HG02870 (cell line): ENCODE data around the gene RCSD1.

ENCODE experiments used
- ATAC-seq: cut with Tn5 transposase; IDR thresholded peaks from one replicate; pipeline ENCODE4 v1.9.1; 2021; ENCODE audit warnings: mild to moderate bottlenecking, moderate library complexity; ENCODE audit not compliant: unreplicated experiment

RCSD1 gene

DNA sequence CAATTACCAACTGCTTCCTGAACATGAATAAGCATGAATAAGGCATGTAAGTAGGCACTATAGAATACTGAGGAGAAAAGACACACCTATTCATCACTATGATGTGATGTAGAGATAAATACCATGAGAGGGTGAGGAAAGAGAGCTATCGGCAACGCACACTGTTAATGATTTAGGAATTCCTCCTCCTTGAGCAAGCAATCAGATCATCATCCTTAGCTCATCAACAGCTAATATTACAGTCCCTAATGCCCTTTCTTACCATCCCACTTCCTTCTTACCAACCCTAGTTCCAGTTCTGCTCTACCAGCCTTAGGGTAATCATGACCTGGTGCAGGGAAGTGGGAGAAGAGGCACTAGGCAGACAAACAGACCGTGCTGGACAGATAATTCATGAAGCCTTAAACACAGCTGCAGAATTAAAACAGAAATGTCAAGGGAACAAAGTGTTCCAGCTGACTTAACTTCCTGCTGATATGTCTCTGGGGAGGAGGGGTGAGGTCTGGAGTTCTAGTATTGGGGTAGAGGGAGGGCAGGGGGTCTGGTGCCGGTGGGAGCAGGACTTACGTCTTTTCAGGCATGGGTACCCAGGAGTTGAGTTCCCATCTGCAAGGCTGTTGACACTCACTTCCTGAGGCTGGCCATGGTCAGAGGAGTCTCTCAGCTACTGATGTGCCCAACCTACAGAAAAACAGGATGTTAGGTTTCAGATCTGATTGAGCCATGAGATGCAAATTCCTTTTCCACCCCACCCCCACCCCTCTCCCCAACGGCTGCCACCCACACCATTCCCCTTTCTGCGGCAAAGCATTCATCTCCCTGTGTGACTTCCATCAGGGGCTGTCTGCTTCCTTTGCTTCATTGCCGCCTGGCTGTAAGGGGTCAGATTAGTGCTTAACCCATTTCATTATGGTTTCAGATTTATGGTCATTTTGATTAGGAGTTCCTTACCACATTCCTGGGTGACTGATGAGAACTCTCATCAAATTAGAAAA, 12.6 kb upstream of the RCSD1 start:
- no peak for ATAC-seq

GRCh38 chr1:167618366-167618765, 11.7 kb upstream of the RCSD1 start:
- no peak for ATAC-seq

- ATAC-seq: no peak
Measured at GRCh38 chr1:167618789-167619188, 11.2 kb upstream of the RCSD1 start.

DNA sequence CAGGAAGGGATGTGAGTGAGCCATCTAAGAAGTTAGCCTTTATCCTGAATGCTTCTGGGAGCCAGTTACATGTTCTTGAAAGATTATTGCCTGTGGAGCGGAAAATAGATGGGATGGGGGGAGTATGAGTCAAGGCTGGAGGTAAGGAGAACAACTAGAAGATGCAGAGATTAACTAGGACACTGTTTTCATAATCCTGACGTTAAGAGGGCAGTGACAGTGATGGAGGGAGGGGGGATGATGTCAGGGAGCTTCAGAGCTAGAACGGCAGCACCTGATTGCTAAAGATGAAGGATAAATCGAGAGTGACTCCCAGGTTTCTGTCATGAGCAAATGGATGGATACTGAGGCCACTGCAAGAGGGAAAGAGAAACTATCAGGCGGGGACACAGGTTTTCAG, 10.0 kb upstream of the RCSD1 start:
- ATAC-seq: no peak

- no peak for ATAC-seq
Measured at GRCh38 chr1:167621780-167622313, 8.2 kb upstream of the RCSD1 start.

- no peak for ATAC-seq
Measured at GRCh38 chr1:167623951-167624350, 6.1 kb upstream of the RCSD1 start.

GRCh38 chr1:167625040-167625823, 4.8 kb upstream of the RCSD1 start:
- ATAC-seq: no peak

GRCh38 chr1:167627615-167627864, 2.5 kb upstream of the RCSD1 start:
- peak; percentile 12 for ATAC-seq

- ATAC-seq: peak; percentile 65
Measured at GRCh38 chr1:167627865-167628641, 2.0 kb upstream of the RCSD1 start.

DNA sequence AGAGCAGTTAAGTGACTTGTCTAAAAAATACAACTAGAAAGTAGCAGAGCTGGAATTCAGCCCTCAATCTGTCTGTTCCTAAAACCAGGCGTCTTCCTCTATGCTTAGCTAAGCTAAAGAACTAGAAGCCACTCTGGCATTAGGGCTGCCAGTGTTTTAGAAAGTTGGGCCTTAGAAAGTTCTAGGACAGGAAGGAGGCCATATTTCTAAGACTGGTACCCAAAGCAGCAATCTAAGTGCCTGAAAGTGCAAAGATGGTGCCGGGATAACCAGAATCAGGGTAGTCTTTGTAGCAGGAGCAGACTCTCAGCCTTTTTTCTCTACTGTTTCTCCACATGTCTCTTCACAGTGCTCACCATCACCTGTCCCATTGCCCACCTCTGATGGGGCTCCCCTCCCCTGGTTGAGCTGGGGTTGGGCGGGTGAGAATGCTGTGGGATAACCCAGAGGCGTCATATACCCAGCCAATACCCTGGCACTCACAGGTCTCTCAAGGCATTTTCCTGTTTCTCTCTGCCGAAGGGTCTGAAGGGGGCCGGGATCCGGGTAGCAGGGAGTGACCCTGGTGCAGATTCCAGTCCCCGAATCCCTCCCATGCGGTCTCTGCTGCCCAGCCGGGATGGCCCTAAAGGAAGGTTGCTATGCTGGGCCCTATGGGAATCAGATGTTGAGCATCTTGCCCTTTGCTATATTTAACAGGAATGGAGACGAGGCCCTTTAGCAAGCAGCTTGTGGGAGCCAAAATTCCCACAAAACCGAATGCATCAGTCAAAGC, 1.1 kb upstream of the RCSD1 start:
- ATAC-seq: no peak

DNA sequence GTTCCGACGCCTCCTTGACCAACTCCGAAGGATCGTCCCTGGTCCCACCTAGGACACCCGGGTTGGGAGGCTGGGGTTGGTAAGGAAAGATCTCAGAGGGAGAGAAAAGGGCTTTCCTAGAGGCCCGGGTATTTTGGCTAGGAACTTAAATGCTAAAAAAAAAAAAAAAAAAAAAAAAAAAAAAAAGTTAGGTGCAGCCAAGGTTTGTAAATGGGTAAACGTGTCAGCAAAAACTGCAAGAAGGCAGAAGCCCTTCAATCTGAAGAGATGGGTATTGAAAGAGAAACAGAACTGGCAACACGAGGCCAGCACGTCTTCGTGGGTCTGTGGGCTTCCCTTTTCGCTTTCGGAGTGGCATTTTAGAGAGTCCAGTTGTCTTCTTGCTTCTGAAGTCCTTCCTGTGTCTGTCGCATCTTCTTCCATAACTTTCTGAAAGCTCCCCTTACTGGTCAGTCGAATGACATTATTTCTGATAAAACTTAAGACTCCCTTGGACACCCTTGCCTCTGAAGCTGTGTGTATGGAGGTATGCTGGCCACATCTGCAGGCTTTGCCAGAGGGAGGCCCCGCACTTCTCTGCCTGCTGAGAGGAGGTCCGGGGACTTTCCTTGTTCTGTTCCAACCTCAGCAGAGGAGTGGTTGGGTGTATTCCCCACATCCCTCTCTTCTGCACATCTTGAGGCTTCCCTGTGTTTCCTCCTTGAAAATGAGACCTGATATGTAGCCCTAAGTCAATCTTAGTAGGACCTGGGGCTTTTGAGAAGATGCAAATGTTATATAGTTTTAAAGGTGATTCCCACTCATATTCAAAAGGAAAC, 745 bp downstream of the RCSD1 start:
- peak; percentile 27 for ATAC-seq

DNA sequence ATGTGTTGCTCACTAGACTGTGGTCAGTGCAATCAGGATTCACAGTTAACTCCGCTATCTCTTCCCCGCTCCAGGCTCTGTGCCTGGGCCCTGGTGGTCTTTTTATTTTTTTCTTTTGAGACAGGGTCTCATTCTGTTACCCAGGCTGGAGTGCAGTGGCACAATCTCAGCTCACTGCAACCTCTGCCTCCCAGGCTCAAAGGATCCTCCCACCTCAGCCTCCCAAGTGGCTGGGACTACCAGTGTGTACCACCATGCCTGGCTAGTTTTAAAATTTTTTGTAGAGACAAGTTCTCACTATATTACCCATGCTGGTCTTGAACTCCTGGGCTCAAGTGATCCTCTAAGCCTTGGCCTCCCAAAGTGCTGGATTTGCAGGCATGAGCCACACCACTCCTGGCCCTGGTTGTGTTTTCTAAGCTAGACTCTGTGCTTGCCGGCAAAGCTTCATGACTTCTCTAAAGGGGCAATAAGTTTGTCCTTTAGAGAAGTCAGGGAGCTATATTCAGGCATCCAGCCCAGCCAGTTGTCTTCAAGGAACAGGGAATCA, 1.4 kb downstream of the RCSD1 start:
- no peak for ATAC-seq

- no peak for ATAC-seq
Measured at GRCh38 chr1:167631936-167632614, 2.0 kb downstream of the RCSD1 start.

GRCh38 chr1:167633258-167633944, 3.4 kb downstream of the RCSD1 start:
- no peak for ATAC-seq

GRCh38 chr1:167634435-167634834, 4.4 kb downstream of the RCSD1 start:
- no peak for ATAC-seq

DNA sequence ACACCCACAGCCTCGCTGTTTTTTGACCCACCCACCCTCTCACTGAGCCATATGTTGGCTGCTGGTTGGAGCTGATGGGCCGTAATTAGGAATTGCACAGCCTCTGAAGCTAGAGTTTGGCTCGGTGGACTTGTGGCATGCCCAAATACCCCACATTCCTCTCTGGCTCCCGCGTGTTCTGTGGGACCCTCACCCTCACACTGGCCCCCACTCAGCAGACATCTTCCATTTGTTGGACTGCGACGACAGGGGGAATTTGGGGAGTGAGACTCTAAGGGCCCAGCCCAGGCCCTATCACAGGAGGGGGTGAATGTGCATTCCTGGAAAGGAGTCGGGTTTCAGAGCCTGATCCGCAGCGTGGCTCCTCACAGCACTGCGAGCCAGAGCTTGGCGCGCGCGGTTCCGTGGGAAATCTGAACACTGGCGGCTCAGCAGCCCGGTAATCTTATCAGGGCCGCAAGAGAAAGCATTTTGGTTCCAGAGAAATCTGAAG, 5.2 kb downstream of the RCSD1 start:
- no peak for ATAC-seq

DNA sequence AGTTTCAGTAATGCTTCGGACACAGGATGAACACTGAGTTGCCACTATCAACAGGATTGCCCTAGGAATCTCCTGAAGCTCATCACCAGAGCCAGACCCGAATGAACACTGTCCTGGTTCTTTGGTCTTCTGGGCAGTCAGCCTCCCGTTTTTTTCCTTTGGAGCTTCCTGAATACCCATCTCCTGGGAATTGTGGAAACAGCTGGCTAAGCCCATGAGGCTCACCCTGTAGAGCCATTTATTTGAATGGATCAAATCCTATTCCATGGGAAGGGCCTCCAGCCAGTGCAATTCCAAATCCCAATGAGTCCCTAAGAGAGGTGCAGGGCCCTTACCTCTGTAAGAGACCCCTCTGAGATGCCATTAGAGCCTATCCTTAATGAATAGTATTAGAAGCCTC, 5.9 kb downstream of the RCSD1 start:
- ATAC-seq: no peak

DNA sequence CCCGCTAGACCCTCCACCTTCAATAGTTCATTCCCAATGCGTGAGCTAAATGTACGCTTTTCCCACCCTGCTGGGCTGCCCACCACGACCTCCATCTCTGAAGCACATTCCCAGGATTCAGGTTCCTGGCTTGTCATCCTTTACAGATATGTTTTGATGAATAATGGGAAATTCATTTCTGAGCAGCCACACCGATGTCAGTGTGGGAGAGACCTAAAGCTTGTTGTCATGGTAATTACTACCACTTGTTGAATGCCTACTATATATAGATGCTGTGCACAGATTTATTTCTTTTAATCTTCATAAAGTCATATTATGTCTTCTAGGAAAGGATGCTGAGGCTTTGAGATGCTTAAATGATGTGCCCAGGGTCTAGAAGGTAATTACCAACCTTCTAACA, 8.0 kb downstream of the RCSD1 start:
- no peak for ATAC-seq
